Activated CD4-positive, alpha-beta T cell treated with anti-CD3 and anti-CD28 coated beads for 36 hours (primary cell): ENCODE results near the gene STARD13. TPM values are rescaled to one million over a fixed set of nuclear protein-coding genes. Genes with fewer than 3 reads are reported as not detected.

Experiments used
- ATAC-seq: fragments of 200-7000 bp; cut with Tn5 transposase; one replicate; pipeline ENCODE4 v1.10.0; 2021; ENCODE audit warnings: mild to moderate bottlenecking, moderate library complexity
- CTCF ChIA-PET: fragments of 350-600 bp; sonication (Branson Sonifier 250); formaldehyde crosslinking; loops from one replicate; lab custom pipeline; 2021; ENCODE audit warnings: antibody characterized with exemption; lab: Charles Lee
- POLR2A ChIA-PET: fragments of 350-600 bp; sonication (Branson Sonifier 250); formaldehyde crosslinking; loops from one replicate; lab custom pipeline; 2021; ENCODE audit warnings: antibody characterized with exemption, inconsistent platforms; lab: Charles Lee
- DNase-seq: peaks from one replicate; pipeline ENCODE4 v3.0.0-alpha.2; 2020
- H3K27ac Mint-ChIP-seq: one replicate; pipeline ENCODE4 v1.8.0; 2021; ENCODE audit warnings: mixed read lengths
- H3K27me3 Mint-ChIP-seq: one replicate; pipeline ENCODE4 v1.8.0; 2021; ENCODE audit warnings: mixed read lengths
- H3K36me3 Mint-ChIP-seq: one replicate; pipeline ENCODE4 v1.8.0; 2021; ENCODE audit warnings: low read depth, mixed read lengths
- H3K4me1 Mint-ChIP-seq: one replicate; pipeline ENCODE4 v1.8.0; 2021; ENCODE audit warnings: mixed read lengths
- H3K4me3 Mint-ChIP-seq: one replicate; pipeline ENCODE4 v1.8.0; 2021; ENCODE audit warnings: mild to moderate bottlenecking, moderate library complexity, mixed read lengths
- H3K9me3 Mint-ChIP-seq: one replicate; pipeline ENCODE4 v1.8.0; 2021; ENCODE audit warnings: low read depth, mixed read lengths
- intact Hi-C, 2 experiments: fragments of 100-400 bp; cut with DNase I in 1 of 2; cut with micrococcal nuclease in 1 of 2; formaldehyde crosslinking; loops; one replicate each; pipeline versions ENCODE4 v1.14.2 to v1.15.1; 2022 to 2024; cut with DNase I, micrococcal nuclease
- total RNA-seq, 2 experiments: library from RNA; stranded (reverse); gene quantifications; one replicate each; pipeline ENCODE4 v1.2.3, GENCODE V29; 2021

Gene STARD13
- total RNA-seq, 2 experiments from 2014 or later = 0.35 to 0.57 TPM

GRCh38 chr13:33083054-33083453 lies 202.5 kb downstream of the STARD13 start:
- no peaks in the 10 kb centered on the region for H3K36me3 Mint-ChIP-seq
- intact Hi-C loops = no loop called here
- ATAC-seq (no peak), DNase-seq (no peak)
- H3K4me3 Mint-ChIP-seq = no peak overlapping the region
- no peaks in the 10 kb centered on the region for H3K9me3 Mint-ChIP-seq
- H3K4me1 Mint-ChIP-seq = peaks cover 5% of the 10 kb centered on the region
- POLR2A ChIA-PET = no interaction called here
- H3K27ac Mint-ChIP-seq = no peak overlapping the region
- CTCF ChIA-PET = no interaction called here
- peaks cover 38% of the 10 kb centered on the region for H3K27me3 Mint-ChIP-seq

GRCh38 chr13:33081666-33082065 lies 203.9 kb downstream of the STARD13 start:
- intact Hi-C loops = no loop called here
- H3K4me1 Mint-ChIP-seq = peaks cover 5% of the 10 kb centered on the region
- ChIA-PET POLR2A (no interaction called here), CTCF (no interaction called here)
- no peaks in the 10 kb centered on the region for H3K36me3 Mint-ChIP-seq
- ATAC-seq (no peak), DNase-seq (no peak)
- H3K27ac Mint-ChIP-seq = no peak overlapping the region
- no peak overlapping the region for H3K4me3 Mint-ChIP-seq
- no peaks in the 10 kb centered on the region for H3K9me3 Mint-ChIP-seq
- H3K27me3 Mint-ChIP-seq = peaks cover 27% of the 10 kb centered on the region

DNA sequence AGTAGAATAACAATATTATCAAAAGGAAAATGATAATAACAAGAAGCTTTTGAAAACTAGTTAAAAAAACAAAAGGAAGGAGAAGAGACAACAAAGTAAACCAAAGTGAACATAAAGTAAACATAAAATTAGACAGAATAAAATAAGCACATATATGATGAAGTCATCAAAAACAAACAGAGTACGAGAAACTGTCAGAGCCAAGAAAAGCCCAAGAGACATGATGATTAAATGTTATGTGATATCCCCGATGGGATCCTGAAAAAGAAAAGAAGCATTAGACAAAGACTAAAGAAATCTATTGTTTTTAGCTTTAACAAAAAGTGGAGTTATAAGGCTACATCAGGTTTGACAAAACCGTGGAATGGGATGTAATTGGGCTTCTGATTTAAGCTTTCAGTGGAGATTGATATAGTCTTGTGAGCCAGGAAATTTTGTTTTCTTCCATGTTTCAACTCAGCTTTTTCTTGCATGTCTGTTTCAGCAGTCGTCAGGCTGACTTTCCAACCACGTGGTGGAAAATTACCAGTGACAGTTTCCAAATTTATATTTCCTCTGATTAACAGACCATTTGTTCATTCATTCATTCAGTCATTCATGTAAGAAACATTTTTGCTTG lies 204.5 kb downstream of the STARD13 start:
- POLR2A ChIA-PET = no interaction called here
- no peak overlapping the region for H3K4me3 Mint-ChIP-seq
- ATAC-seq (no peak), DNase-seq (no peak)
- H3K9me3 Mint-ChIP-seq = no peaks in the 10 kb centered on the region
- CTCF ChIA-PET = interaction anchor here (0.6 kb wide), 1 partner anchor 23 kb away, joined by 3 read pairs; no protein-coding TSS in a partner anchor
- intact Hi-C loops = no loop called here
- H3K27me3 Mint-ChIP-seq = peaks cover 27% of the 10 kb centered on the region
- no peaks in the 10 kb centered on the region for H3K36me3 Mint-ChIP-seq
- H3K4me1 Mint-ChIP-seq = no peaks in the 10 kb centered on the region
- no peak overlapping the region for H3K27ac Mint-ChIP-seq

DNA sequence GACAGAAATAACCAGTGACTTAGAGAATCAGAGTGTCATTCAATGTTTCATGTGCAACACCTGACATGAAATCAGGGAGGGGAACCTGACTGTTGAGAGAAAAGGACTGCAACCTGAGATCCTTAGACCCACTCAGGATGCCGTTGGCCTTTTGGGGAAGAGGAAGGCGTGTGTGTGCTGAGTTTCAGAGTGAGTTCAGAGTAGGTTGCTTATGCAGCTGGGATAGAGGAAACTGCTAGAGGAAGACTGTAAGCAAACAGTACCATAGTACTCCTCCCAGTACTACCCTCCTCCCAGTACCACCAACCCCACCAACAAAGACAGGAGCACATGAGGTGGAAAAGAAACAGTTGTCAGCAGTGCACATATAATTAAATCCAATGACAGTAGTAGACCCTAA lies 205.6 kb downstream of the STARD13 start:
- Mint-ChIP-seq H3K36me3 (no peaks in the 10 kb centered on the region), H3K4me3 (no peak overlapping the region), H3K9me3 (no peaks in the 10 kb centered on the region), H3K27me3 (peaks cover 26% of the 10 kb centered on the region), H3K27ac (no peak overlapping the region), H3K4me1 (no peaks in the 10 kb centered on the region)
- ChIA-PET POLR2A (no interaction called here), CTCF (no interaction called here)
- DNase-seq = no peak
- ATAC-seq = no peak
- intact Hi-C loops = no loop called here

- no peaks in the 10 kb centered on the region for H3K4me1 Mint-ChIP-seq
- ATAC-seq (no peak), DNase-seq (no peak)
- no peaks in the 10 kb centered on the region for H3K9me3 Mint-ChIP-seq
- H3K27ac Mint-ChIP-seq = no peak overlapping the region
- CTCF ChIA-PET = interaction anchor here (0.8 kb wide), 1 partner anchor 220 kb away, joined by 3 read pairs; no protein-coding TSS in a partner anchor
- H3K27me3 Mint-ChIP-seq = peaks cover 23% of the 10 kb centered on the region
- POLR2A ChIA-PET = no interaction called here
- intact Hi-C loops = no loop called here
- H3K36me3 Mint-ChIP-seq = no peaks in the 10 kb centered on the region
- H3K4me3 Mint-ChIP-seq = no peak overlapping the region
Observed at GRCh38 chr13:33078263-33078662, 207.3 kb downstream of the STARD13 start.

- Mint-ChIP-seq H3K4me3 (no peak overlapping the region), H3K27ac (no peak overlapping the region), H3K27me3 (peaks cover 15% of the 10 kb centered on the region), H3K4me1 (no peaks in the 10 kb centered on the region), H3K36me3 (no peaks in the 10 kb centered on the region), H3K9me3 (no peaks in the 10 kb centered on the region)
- DNase-seq = no peak
- ChIA-PET POLR2A (no interaction called here), CTCF (no interaction called here)
- intact Hi-C loops = no loop called here
- ATAC-seq = no peak
Observed at GRCh38 chr13:33076001-33076992, 209.3 kb downstream of the STARD13 start.

- intact Hi-C loops = no loop called here
Observed at GRCh38 chr13:33073338-33073737, 212.2 kb downstream of the STARD13 start.

DNA sequence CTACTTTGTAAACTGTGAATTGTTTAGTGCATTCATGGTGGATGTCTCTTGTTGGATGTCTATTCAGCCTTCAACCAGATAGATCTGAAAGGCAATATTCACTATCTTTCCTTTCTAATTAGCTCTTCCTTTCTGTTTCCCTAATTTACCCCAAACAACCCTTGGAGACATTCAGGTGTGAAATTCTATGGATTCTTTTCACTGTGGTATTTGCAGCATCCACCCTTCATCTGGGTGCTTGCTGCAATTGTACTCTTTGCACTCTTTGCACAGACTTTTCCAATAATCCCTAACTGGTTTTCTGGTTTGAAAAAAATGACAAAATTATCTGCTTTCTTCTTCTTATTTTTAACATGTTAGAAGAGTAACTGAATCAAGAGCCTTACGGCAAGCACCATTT lies 212.8 kb downstream of the STARD13 start:
- intact Hi-C loops = no loop called here
- Mint-ChIP-seq H3K27me3 (no peaks in the 10 kb centered on the region), H3K9me3 (no peaks in the 10 kb centered on the region), H3K4me1 (no peaks in the 10 kb centered on the region), H3K36me3 (no peaks in the 10 kb centered on the region), H3K4me3 (no peak overlapping the region), H3K27ac (no peak overlapping the region)
- POLR2A ChIA-PET = no interaction called here
- CTCF ChIA-PET = no interaction called here
- ATAC-seq (no peak), DNase-seq (no peak)

More at GRCh38 chr13:33073338-33073737, 212.2 kb downstream of the STARD13 start:
- no peaks in the 10 kb centered on the region for H3K36me3 Mint-ChIP-seq
- DNase-seq = no peak
- no peaks in the 10 kb centered on the region for H3K9me3 Mint-ChIP-seq
- no peak for ATAC-seq
- ChIA-PET POLR2A (no interaction called here), CTCF (no interaction called here)
- no peak overlapping the region for H3K27ac Mint-ChIP-seq
- no peak overlapping the region for H3K4me3 Mint-ChIP-seq
- no peaks in the 10 kb centered on the region for H3K27me3 Mint-ChIP-seq
- no peaks in the 10 kb centered on the region for H3K4me1 Mint-ChIP-seq

GRCh38 chr13:33072282-33072681 lies 213.3 kb downstream of the STARD13 start:
- H3K4me1 Mint-ChIP-seq = no peaks in the 10 kb centered on the region
- ChIA-PET CTCF (no interaction called here), POLR2A (no interaction called here)
- no peak overlapping the region for H3K4me3 Mint-ChIP-seq
- H3K36me3 Mint-ChIP-seq = no peaks in the 10 kb centered on the region
- H3K27ac Mint-ChIP-seq = no peak overlapping the region
- H3K9me3 Mint-ChIP-seq = no peaks in the 10 kb centered on the region
- intact Hi-C loops = no loop called here
- no peaks in the 10 kb centered on the region for H3K27me3 Mint-ChIP-seq
- ATAC-seq (peak; percentile 55), DNase-seq (no peak)

- no peaks in the 10 kb centered on the region for H3K27me3 Mint-ChIP-seq
- no peak overlapping the region for H3K27ac Mint-ChIP-seq
- H3K4me3 Mint-ChIP-seq = no peak overlapping the region
- peak; percentile 51 for ATAC-seq
- ChIA-PET CTCF (interaction anchor here (0.7 kb wide), 1 partner anchor 228 kb away, joined by 3 read pairs; no protein-coding TSS in a partner anchor), POLR2A (no interaction called here)
- H3K9me3 Mint-ChIP-seq = no peaks in the 10 kb centered on the region
- intact Hi-C loops = no loop called here
- H3K4me1 Mint-ChIP-seq = no peaks in the 10 kb centered on the region
- no peak for DNase-seq
- H3K36me3 Mint-ChIP-seq = no peaks in the 10 kb centered on the region
Observed at GRCh38 chr13:33070713-33071112, 214.8 kb downstream of the STARD13 start.

GRCh38 chr13:33069365-33069764 lies 216.2 kb downstream of the STARD13 start:
- H3K4me3 Mint-ChIP-seq = no peak overlapping the region
- no peaks in the 10 kb centered on the region for H3K9me3 Mint-ChIP-seq
- CTCF ChIA-PET = no interaction called here
- intact Hi-C loops = no loop called here
- POLR2A ChIA-PET = no interaction called here
- no peak for DNase-seq
- no peak for ATAC-seq
- H3K27me3 Mint-ChIP-seq = no peaks in the 10 kb centered on the region
- no peak overlapping the region for H3K27ac Mint-ChIP-seq
- H3K4me1 Mint-ChIP-seq = no peaks in the 10 kb centered on the region
- no peaks in the 10 kb centered on the region for H3K36me3 Mint-ChIP-seq

- Mint-ChIP-seq H3K4me1 (no peaks in the 10 kb centered on the region), H3K27me3 (no peaks in the 10 kb centered on the region), H3K4me3 (no peak overlapping the region), H3K27ac (no peak overlapping the region), H3K9me3 (no peaks in the 10 kb centered on the region), H3K36me3 (no peaks in the 10 kb centered on the region)
- intact Hi-C loops = no loop called here
- ChIA-PET CTCF (no interaction called here), POLR2A (no interaction called here)
- ATAC-seq (no peak), DNase-seq (no peak)
Observed at GRCh38 chr13:33066329-33066728, 219.2 kb downstream of the STARD13 start.
